Body of pancreas (tissue), 4 donors: ENCODE results near the gene DAB2IP. TPM values are rescaled to one million over a fixed set of nuclear protein-coding genes. Genes with fewer than 3 reads are reported as not detected.

ENCODE experiments used
- ATAC-seq: fragments of 150-250 bp; one replicate; pipeline ENCODE4 v1.9.1; 2016
- DNase-seq, 4 donors: peaks; one replicate each; pipeline ENCODE4 v3.0.0-alpha.2; 2019
- H3K27ac ChIP-seq, 4 donors: fragments of 200-600 bp; sonication (generic); 1 replicate in 3 of 4; 2 replicates in 1 of 4; pipeline versions ENCODE4 v1.5.1 to v1.6.1; 2016 to 2019; ENCODE audit warnings: mild to moderate bottlenecking in 1 of 4, mixed read lengths in 1 of 4, moderate library complexity in 1 of 4
- H3K27me3 ChIP-seq, 2 donors: fragments of 200-600 bp; sonication (generic); one replicate each; pipeline ENCODE4 v1.6.0; 2016; ENCODE audit warnings: mild to moderate bottlenecking in 1 of 2
- H3K36me3 ChIP-seq, 2 donors: fragments of 200-600 bp; sonication (generic); replicated peaks in 1 of 2; 2 replicates each; pipeline ENCODE4 v1.5.1; 2016; ENCODE audit warnings: low read depth in 2 of 2; ENCODE audit not compliant: insufficient read depth in 1 of 2
- H3K4me1 ChIP-seq: fragments of 200-600 bp; sonication (generic); one replicate; pipeline ENCODE4 v1.6.0; 2016
- H3K4me3 ChIP-seq, 2 donors: fragments of 200-600 bp; sonication (generic); 1 replicate in 1 of 2; 2 replicates in 1 of 2; pipeline ENCODE4 v1.5.1; 2016 to 2019
- H3K9me3 ChIP-seq, 3 donors: fragments of 200-600 bp; sonication (generic); 1 replicate in 2 of 3; 2 replicates in 1 of 3; pipeline ENCODE4 v1.5.1; 2016
- POLR2A ChIP-seq, 3 donors: fragments of 450-650 bp; IDR thresholded peaks; one replicate each; pipeline ENCODE4 v1.6.1; 2016; ENCODE audit warnings: antibody characterized with exemption in 3 of 3, mild to moderate bottlenecking in 2 of 3
- WGBS, 2 donors: methylation state at CpG; one replicate each; pipeline ENCODE4 v1.1.5; 2017; 5-methylcytosine and 5-hydroxymethylcytosine counted together
- intact Hi-C: fragments of 100-400 bp; cut with DNase I; formaldehyde crosslinking; loops from one replicate; pipeline ENCODE4 v1.15.1; 2023
- total RNA-seq, 2 donors: library from RNA; depleted of rRNA; stranded (reverse); fragments of >200 nt; gene quantifications; one replicate each; pipeline ENCODE4 v1.1.0, GENCODE V29; 2016
- TF ChIP-seq, protein P1 (sequence below), 7 experiments: fragments of 450-650 bp in 4 of 7; fragments of 200-600 bp in 3 of 7; sonication (generic) in 3 of 7; IDR thresholded peaks; one replicate each; pipeline ENCODE4 v1.5.1; 2016 to 2019; ENCODE audit warnings: antibody characterized with exemption in 7 of 7

DAB2IP gene
- total RNA-seq, 2 donors from 2014 or later = 25.2 to 34.9 TPM

DNA sequence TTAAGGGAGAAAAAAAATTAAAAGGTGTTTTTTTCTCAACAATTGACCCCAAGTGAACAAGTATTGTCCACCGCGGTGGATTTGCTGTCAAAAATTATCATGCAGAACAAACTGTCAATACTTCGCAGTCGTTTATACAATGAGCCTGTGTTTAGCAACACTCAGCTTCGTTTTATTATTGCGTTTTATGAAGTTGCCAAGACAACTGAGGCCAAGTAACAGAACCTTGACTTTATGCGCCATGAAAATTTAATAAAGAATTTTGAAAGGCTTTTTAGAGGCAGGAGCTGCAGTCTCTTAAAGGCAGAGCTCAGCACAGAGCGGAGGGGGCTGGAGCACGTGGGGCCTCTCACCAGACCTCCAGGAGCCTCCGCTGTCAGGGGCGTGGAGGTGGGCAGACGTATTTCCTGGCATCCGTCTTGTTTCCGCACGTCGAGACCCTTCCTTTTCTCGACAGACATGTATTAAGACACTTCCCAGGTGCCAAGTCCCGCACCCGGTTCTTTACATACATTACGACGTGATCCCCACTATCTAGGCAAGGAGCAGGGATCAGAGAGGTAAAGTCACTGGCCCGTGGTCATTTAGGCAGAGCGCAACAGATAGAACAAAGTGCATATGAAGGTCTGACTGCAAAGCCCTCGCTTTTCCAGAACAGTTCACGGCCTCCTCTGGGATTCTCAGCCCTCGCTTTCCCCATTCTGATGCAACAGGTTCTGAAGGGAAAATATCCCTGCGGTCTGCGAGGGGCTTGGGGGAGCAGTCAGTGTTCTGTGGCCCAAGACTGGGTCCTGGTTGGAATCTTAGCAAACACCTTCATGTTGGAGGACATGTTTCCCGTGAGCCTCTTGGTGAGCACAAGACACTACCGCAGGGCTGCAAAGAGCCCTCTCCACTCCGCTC is 164.4 kb downstream of the DAB2IP start:
- H3K27ac ChIP-seq = no peak overlapping the region
- no peak for TF ChIP-seq POLR2A (IDR thresholded peaks at IDR 0.05)
- TF ChIP-seq, protein P1, sequence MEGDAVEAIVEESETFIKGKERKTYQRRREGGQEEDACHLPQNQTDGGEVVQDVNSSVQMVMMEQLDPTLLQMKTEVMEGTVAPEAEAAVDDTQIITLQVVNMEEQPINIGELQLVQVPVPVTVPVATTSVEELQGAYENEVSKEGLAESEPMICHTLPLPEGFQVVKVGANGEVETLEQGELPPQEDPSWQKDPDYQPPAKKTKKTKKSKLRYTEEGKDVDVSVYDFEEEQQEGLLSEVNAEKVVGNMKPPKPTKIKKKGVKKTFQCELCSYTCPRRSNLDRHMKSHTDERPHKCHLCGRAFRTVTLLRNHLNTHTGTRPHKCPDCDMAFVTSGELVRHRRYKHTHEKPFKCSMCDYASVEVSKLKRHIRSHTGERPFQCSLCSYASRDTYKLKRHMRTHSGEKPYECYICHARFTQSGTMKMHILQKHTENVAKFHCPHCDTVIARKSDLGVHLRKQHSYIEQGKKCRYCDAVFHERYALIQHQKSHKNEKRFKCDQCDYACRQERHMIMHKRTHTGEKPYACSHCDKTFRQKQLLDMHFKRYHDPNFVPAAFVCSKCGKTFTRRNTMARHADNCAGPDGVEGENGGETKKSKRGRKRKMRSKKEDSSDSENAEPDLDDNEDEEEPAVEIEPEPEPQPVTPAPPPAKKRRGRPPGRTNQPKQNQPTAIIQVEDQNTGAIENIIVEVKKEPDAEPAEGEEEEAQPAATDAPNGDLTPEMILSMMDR (IDR thresholded peaks at IDR 0.05) = no peak
- no peak for ATAC-seq
- no peak overlapping the region for H3K4me3 ChIP-seq
- intact Hi-C loops = no loop called here
- 77 to 83% methylated on average over 31 of the region's 31 CpGs for WGBS, 2 donors
- no peak for DNase-seq
- H3K27me3 ChIP-seq = no peaks in the 10 kb centered on the region
- H3K9me3 ChIP-seq = no peaks in the 10 kb centered on the region
- no peaks in the 10 kb centered on the region for H3K4me1 ChIP-seq
- H3K36me3 ChIP-seq = no peaks in the 10 kb centered on the region

DNA sequence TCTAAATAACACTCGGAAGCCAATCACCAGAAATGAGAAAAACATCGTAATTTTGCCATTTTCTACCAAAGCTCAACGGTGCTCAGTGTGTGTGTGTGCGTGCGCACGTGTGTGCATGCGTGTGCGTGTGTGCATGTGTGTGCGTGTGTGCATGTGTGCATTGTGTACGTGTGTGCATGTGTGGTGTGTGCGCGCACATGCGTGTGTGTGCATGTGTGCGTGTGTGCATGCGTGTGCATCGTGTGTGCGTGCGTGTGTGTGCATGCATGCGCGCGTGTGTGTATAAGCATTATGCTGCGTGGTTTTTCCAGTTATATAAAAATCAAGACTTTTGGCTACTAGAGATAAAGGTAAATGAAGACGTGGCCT is 165.0 kb downstream of the DAB2IP start:
- DNase-seq = no peak
- H3K4me1 ChIP-seq = no peaks in the 10 kb centered on the region
- no peaks in the 10 kb centered on the region for H3K36me3 ChIP-seq
- H3K9me3 ChIP-seq = no peaks in the 10 kb centered on the region
- H3K4me3 ChIP-seq = no peak overlapping the region
- intact Hi-C loops = no loop called here
- H3K27me3 ChIP-seq = no peaks in the 10 kb centered on the region
- TF ChIP-seq, protein P1 (IDR thresholded peaks at IDR 0.05) = no peak
- no peak for TF ChIP-seq POLR2A (IDR thresholded peaks at IDR 0.05)
- no peak overlapping the region for H3K27ac ChIP-seq
- 83 to 91% methylated on average over 23 of the region's 23 CpGs for WGBS, 2 donors
- no peak for ATAC-seq

DNA sequence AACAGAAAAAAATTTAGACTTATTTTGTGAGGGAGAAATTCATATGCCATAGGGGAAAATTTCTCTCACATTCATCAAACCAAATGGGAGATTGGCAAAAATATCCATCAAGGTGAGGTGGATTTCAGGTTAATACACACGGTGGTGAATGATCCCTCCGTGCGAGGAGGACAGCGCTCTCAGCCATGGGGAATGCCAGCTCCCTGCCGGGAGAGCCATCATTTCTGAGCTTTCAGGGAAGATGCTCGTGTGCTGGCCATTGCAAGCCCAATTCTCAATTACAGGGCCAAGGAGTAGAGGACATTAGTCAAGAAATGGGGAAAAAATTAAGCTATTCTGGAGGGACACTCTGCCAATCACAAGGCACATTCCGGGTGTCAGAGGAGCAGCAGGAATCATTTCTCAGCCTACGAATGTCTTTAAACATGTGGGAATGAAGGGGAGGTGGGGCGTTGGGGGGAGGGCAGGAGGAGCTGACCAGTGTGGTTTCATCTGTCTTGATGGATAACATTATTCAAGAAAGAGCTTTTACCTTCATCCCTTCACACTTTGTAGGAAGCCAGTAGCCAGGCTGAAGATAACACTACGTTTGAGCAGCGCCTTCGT is 165.5 kb downstream of the DAB2IP start:
- no peaks in the 10 kb centered on the region for H3K9me3 ChIP-seq
- intact Hi-C loops = no loop called here
- TF ChIP-seq, protein P1 (IDR thresholded peaks at IDR 0.05) = no peak
- no peak for TF ChIP-seq POLR2A (IDR thresholded peaks at IDR 0.05)
- no peaks in the 10 kb centered on the region for H3K36me3 ChIP-seq
- no peaks in the 10 kb centered on the region for H3K27me3 ChIP-seq
- no peak for ATAC-seq
- H3K27ac ChIP-seq = no peak overlapping the region
- H3K4me1 ChIP-seq = no peaks in the 10 kb centered on the region
- H3K4me3 ChIP-seq = no peak overlapping the region
- WGBS, 2 donors = 80 to 86% methylated on average over 12 of the region's 12 CpGs
- no peak for DNase-seq

DNA sequence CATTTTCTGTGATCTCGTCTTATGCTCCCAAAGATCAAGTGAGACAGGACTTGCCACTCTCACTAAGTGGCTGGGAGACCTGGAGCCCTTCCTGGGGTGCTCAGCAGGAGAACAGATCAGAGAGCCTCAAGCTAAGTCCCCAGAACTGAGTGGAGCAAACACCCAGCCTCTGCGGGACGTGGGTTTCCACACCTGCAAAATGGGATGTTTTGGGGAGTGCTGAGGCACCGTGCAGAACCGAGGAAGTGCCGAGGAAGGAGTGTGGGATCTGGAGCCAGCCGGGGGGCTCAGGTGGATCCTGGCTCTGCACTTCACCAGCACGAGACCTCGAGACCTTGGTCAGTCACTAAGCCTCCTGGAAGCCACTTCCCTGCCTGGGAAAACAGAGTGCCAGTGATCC is 166.0 kb downstream of the DAB2IP start:
- ATAC-seq (no peak), DNase-seq (no peak)
- Histone ChIP-seq H3K36me3 (no peaks in the 10 kb centered on the region), H3K27ac (no peak overlapping the region), H3K4me3 (no peak overlapping the region), H3K4me1 (no peaks in the 10 kb centered on the region), H3K27me3 (no peaks in the 10 kb centered on the region), H3K9me3 (no peaks in the 10 kb centered on the region)
- intact Hi-C loops = no loop called here
- TF ChIP-seq, protein P1 (IDR thresholded peaks at IDR 0.05) = no peak
- TF ChIP-seq POLR2A (IDR thresholded peaks at IDR 0.05) = no peak
- WGBS, 2 donors = 78 to 89% methylated on average over 5 to 9 of the region's 9 CpGs
